ENCODE results near the gene CLDN19. TPM values are rescaled to one million over a fixed set of nuclear protein-coding genes. Genes with fewer than 3 reads are reported as not detected.

The CLDN19 gene
- total and polyA plus RNA-seq, 8 donors, result 0.04 TPM; not detected in 7

- FAIRE-seq, result no peak
- intact Hi-C loops (cut with DNase I), result loop anchor here in 1 of 3 donors (10.0 kb wide), 1 partner anchor 100 kb away; no protein-coding TSS in a partner anchor
- DNase-seq, result no peak
- peak overlapping the region in 1 of 4 donors; percentile 42 for H3K4me3 ChIP-seq
- no peak for TF ChIP-seq CTCF (IDR thresholded peaks at IDR 0.05)
- no peaks in the 10 kb centered on the region for H3K36me3 ChIP-seq
- 80 to 83% methylated on average over 18 of the region's 18 CpGs for WGBS, 2 donors
- H3K27ac ChIP-seq, result no peak overlapping the region
- no peaks in the 10 kb centered on the region for H3K27me3 ChIP-seq
- no peak for ATAC-seq
- no peaks in the 10 kb centered on the region for H3K4me1 ChIP-seq
- H3K9me3 ChIP-seq, result no peaks in the 10 kb centered on the region
These were observed 44.5 kb upstream of the CLDN19 start for GRCh38 chr1:42784547-42784945.

- intact Hi-C loops (cut with DNase I), result loop anchor here in 1 of 3 donors (10.0 kb wide), 1 partner anchor 102 kb away; no protein-coding TSS in a partner anchor
- Histone ChIP-seq H3K4me1 (no peaks in the 10 kb centered on the region), H3K9me3 (no peaks in the 10 kb centered on the region), H3K36me3 (no peaks in the 10 kb centered on the region), H3K27me3 (no peaks in the 10 kb centered on the region), H3K27ac (no peak overlapping the region), H3K4me3 (no peak overlapping the region)
- TF ChIP-seq CTCF (IDR thresholded peaks at IDR 0.05), result no peak
- no peak for FAIRE-seq
- no peak for ATAC-seq
- WGBS, 2 donors, result 97 to 98% methylated on average over 2 of the region's 2 CpGs
- no peak for DNase-seq
These were observed 43.1 kb upstream of the CLDN19 start for GRCh38 chr1:42783092-42783491.

GRCh38 chr1:42780176-42780575, 40.1 kb upstream of the CLDN19 start:
- no peak for TF ChIP-seq CTCF (IDR thresholded peaks at IDR 0.05)
- Histone ChIP-seq H3K27ac (no peak overlapping the region), H3K9me3 (no peaks in the 10 kb centered on the region), H3K4me3 (no peak overlapping the region), H3K36me3 (peaks cover 0 to 26% (median 1%) of the 10 kb centered on the region in 3 donors), H3K27me3 (no peaks in the 10 kb centered on the region), H3K4me1 (no peaks in the 10 kb centered on the region)
- intact Hi-C loops (cut with DNase I), result loop anchor here in 1 of 3 donors (10.0 kb wide), 1 partner anchor 105 kb away; no protein-coding TSS in a partner anchor
- DNase-seq (no peak), FAIRE-seq (no peak), ATAC-seq (no peak)
- WGBS, 2 donors, result 93 to 96% methylated on average over 1 of the region's 1 CpG

GRCh38 chr1:42779725-42780124, 39.7 kb upstream of the CLDN19 start:
- ATAC-seq (no peak), DNase-seq (no peak), FAIRE-seq (no peak)
- no peak for TF ChIP-seq CTCF (IDR thresholded peaks at IDR 0.05)
- Histone ChIP-seq H3K36me3 (peaks cover 0 to 31% (median 6%) of the 10 kb centered on the region in 3 donors), H3K9me3 (no peaks in the 10 kb centered on the region), H3K4me1 (no peaks in the 10 kb centered on the region), H3K27me3 (no peaks in the 10 kb centered on the region), H3K27ac (no peak overlapping the region), H3K4me3 (no peak overlapping the region)
- WGBS, 2 donors, result 84 to 90% methylated on average over 2 of the region's 2 CpGs
- intact Hi-C loops (cut with DNase I), result loop anchor here in 1 of 3 donors (10.0 kb wide), 1 partner anchor 105 kb away; no protein-coding TSS in a partner anchor

GRCh38 chr1:42777852-42778251, 37.8 kb upstream of the CLDN19 start:
- ATAC-seq (peak in 3 of 4 donors; percentile 63 to 77 (median 75)), FAIRE-seq (no peak), DNase-seq (no peak)
- peak in 2 of 4 donors; percentile 18 to 34 for TF ChIP-seq CTCF (IDR thresholded peaks at IDR 0.05)
- Histone ChIP-seq H3K27me3 (no peaks in the 10 kb centered on the region), H3K4me3 (no peak overlapping the region), H3K36me3 (peaks cover 0 to 40% (median 7%) of the 10 kb centered on the region in 3 donors), H3K9me3 (no peaks in the 10 kb centered on the region), H3K27ac (no peak overlapping the region), H3K4me1 (no peaks in the 10 kb centered on the region)
- intact Hi-C loops (cut with DNase I), result no loop called here

All from pancreas (tissue), 10 donors.